OCI-LY1 (cell line): ENCODE results near the gene ENOX2.

Experiments used
- H2AFZ ChIP-seq: fragments of 200-600 bp; sonication (generic), shearing (Covaris generic); 2 replicates; pipeline ENCODE4 v1.6.0; 2014; ENCODE audit warnings: antibody characterized with exemption, mild to moderate bottlenecking, low read length
- H3F3A ChIP-seq: fragments of 200-600 bp; sonication (generic), shearing (Covaris generic); 2 replicates; pipeline ENCODE4 v1.6.0; 2014; ENCODE audit warnings: mild to moderate bottlenecking, antibody characterized with exemption, low read length, moderate library complexity; ENCODE audit not compliant: insufficient read depth
- H3K27ac ChIP-seq: fragments of 200-600 bp; sonication (generic); 2 replicates; pipeline ENCODE4 v1.5.1; 2014; ENCODE audit warnings: low read length, mixed run types, mild to moderate bottlenecking, low read depth; ENCODE audit not compliant: poor library complexity, severe bottlenecking
- H3K27me3 ChIP-seq: fragments of 200-600 bp; sonication (generic); 2 replicates; pipeline ENCODE4 v1.6.0; 2014; ENCODE audit warnings: antibody characterized with exemption, mild to moderate bottlenecking, low read length, moderate library complexity; ENCODE audit not compliant: insufficient read depth
- H3K36me3 ChIP-seq: fragments of 200-600 bp; sonication (generic); 2 replicates; pipeline ENCODE4 v1.6.1; 2014; ENCODE audit warnings: mild to moderate bottlenecking, antibody characterized with exemption, low read length, moderate library complexity, mixed read lengths; ENCODE audit not compliant: insufficient read depth
- H3K4me1 ChIP-seq: fragments of 200-600 bp; sonication (generic); 2 replicates; pipeline ENCODE4 v1.5.1; 2014; ENCODE audit warnings: mild to moderate bottlenecking, low read length, moderate library complexity; ENCODE audit not compliant: insufficient read depth, severe bottlenecking
- H3K4me2 ChIP-seq: fragments of 200-600 bp; sonication (generic), shearing (Covaris generic); 2 replicates; pipeline ENCODE4 v1.6.1; 2014; ENCODE audit warnings: low read length
- H3K4me3 ChIP-seq: fragments of 200-600 bp; sonication (generic); 2 replicates; pipeline ENCODE4 v1.5.1; 2014; ENCODE audit warnings: low read length, low read depth, mild to moderate bottlenecking, mixed read lengths; ENCODE audit not compliant: poor library complexity, severe bottlenecking
- H3K79me2 ChIP-seq: fragments of 200-600 bp; shearing (Covaris generic); 2 replicates; pipeline ENCODE4 v1.6.1; 2016; ENCODE audit warnings: mixed run types, low read length, mixed read lengths; ENCODE audit not compliant: insufficient read depth
- H3K9ac ChIP-seq: fragments of 200-600 bp; sonication (generic), shearing (Covaris generic); 2 replicates; pipeline ENCODE4 v1.6.1; 2014; ENCODE audit warnings: mild to moderate bottlenecking, low read length, mixed read lengths
- H3K9me2 ChIP-seq: fragments of 200-600 bp; sonication (generic), shearing (Covaris generic); 2 replicates; pipeline ENCODE4 v1.6.1; 2014; ENCODE audit warnings: low read depth, mild to moderate bottlenecking, low read length, mixed read lengths
- H3K9me3 ChIP-seq: fragments of 200-600 bp; shearing (Covaris generic); 2 replicates; pipeline ENCODE4 v1.6.1; 2014; ENCODE audit warnings: low read length, mixed read lengths
- H4K20me1 ChIP-seq: fragments of 200-600 bp; sonication (generic), shearing (Covaris generic); 2 replicates; pipeline ENCODE4 v1.6.0; 2016; ENCODE audit warnings: mild to moderate bottlenecking, low read length; ENCODE audit not compliant: insufficient read depth
- EZH2 ChIP-seq: fragments of 200-600 bp; sonication (generic), shearing (Covaris generic); IDR thresholded peaks from 2 replicates; pipeline ENCODE4 v1.8.0; 2017; ENCODE audit warnings: borderline replicate concordance, mixed run types, mild to moderate bottlenecking, antibody characterized with exemption, low read length, moderate library complexity, mixed read lengths
- TF ChIP-seq, protein P1 (sequence below): fragments of 200-600 bp; sonication (generic), shearing (Covaris generic); IDR thresholded peaks from 2 replicates; pipeline ENCODE4 v1.5.1; 2017; ENCODE audit warnings: mild to moderate bottlenecking, antibody characterized with exemption, low read length, moderate library complexity, mixed read lengths

Gene ENOX2

GRCh38 chrX:130896026-130896425 lies 7.0 kb downstream of the ENOX2 start:
- H2AFZ ChIP-seq = no peak overlapping the region
- H3K9me3 ChIP-seq = no peaks in the 10 kb centered on the region
- no peak overlapping the region for H3K4me3 ChIP-seq
- no peak overlapping the region for H3K4me2 ChIP-seq
- no peaks in the 10 kb centered on the region for H3K9me2 ChIP-seq
- H3K27me3 ChIP-seq = no peaks in the 10 kb centered on the region
- TF ChIP-seq EZH2 = no peak
- TF ChIP-seq, protein P1, sequence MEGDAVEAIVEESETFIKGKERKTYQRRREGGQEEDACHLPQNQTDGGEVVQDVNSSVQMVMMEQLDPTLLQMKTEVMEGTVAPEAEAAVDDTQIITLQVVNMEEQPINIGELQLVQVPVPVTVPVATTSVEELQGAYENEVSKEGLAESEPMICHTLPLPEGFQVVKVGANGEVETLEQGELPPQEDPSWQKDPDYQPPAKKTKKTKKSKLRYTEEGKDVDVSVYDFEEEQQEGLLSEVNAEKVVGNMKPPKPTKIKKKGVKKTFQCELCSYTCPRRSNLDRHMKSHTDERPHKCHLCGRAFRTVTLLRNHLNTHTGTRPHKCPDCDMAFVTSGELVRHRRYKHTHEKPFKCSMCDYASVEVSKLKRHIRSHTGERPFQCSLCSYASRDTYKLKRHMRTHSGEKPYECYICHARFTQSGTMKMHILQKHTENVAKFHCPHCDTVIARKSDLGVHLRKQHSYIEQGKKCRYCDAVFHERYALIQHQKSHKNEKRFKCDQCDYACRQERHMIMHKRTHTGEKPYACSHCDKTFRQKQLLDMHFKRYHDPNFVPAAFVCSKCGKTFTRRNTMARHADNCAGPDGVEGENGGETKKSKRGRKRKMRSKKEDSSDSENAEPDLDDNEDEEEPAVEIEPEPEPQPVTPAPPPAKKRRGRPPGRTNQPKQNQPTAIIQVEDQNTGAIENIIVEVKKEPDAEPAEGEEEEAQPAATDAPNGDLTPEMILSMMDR = no peak
- H4K20me1 ChIP-seq = no peaks in the 10 kb centered on the region
- no peaks in the 10 kb centered on the region for H3K79me2 ChIP-seq
- no peaks in the 10 kb centered on the region for H3K36me3 ChIP-seq
- no peaks in the 10 kb centered on the region for H3F3A ChIP-seq
- no peak overlapping the region for H3K9ac ChIP-seq
- H3K27ac ChIP-seq = no peak overlapping the region
- H3K4me1 ChIP-seq = no peaks in the 10 kb centered on the region

GRCh38 chrX:130895299-130895698 lies 7.7 kb downstream of the ENOX2 start:
- H3K79me2 ChIP-seq = no peaks in the 10 kb centered on the region
- H3K4me1 ChIP-seq = no peaks in the 10 kb centered on the region
- H3K9me3 ChIP-seq = no peaks in the 10 kb centered on the region
- no peaks in the 10 kb centered on the region for H4K20me1 ChIP-seq
- H3K9ac ChIP-seq = no peak overlapping the region
- no peaks in the 10 kb centered on the region for H3K27me3 ChIP-seq
- no peaks in the 10 kb centered on the region for H3K9me2 ChIP-seq
- no peaks in the 10 kb centered on the region for H3K36me3 ChIP-seq
- H3F3A ChIP-seq = no peaks in the 10 kb centered on the region
- no peak overlapping the region for H3K4me2 ChIP-seq
- TF ChIP-seq EZH2 = no peak
- TF ChIP-seq, protein P1 = no peak
- no peak overlapping the region for H3K4me3 ChIP-seq
- no peak overlapping the region for H3K27ac ChIP-seq
- no peak overlapping the region for H2AFZ ChIP-seq

DNA sequence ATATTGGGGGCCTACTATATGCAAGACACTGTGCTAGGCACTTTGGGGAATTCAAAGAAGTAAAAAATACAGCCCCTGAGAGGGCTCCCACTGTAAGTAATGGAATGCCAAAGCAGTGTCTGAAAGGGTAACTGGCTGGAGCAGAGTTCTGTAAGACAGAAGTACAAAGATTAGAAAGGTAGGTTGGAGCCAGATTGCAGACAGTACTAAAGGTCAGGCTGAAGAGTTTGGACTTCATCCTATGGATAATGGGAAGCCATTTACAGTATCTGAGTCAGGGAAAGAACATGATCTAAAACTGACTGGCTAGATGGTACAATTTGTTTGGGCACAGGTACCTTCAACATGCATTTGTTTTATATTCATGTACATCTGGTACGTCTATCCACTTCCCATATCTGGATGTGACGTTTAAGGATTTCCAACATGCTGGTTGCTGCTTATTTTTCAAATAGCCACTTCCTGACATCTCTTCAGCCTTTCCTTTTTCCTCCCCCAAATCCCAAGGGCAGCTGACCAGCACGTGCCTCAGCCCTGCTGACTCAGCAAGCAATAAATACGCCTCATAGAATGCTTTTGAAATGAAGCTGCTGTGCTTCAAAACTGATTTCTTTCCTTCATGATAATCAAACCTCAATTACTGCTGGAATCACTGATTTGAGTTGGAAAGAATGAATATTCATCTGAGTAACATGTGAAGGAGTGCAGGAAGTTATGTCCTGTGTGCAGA lies 9.5 kb downstream of the ENOX2 start:
- Histone ChIP-seq H4K20me1 (no peaks in the 10 kb centered on the region), H3K9me2 (no peaks in the 10 kb centered on the region), H3K9me3 (no peaks in the 10 kb centered on the region), H3K36me3 (no peaks in the 10 kb centered on the region), H3K4me3 (no peak overlapping the region), H3K79me2 (no peaks in the 10 kb centered on the region), H2AFZ (no peak overlapping the region), H3F3A (no peaks in the 10 kb centered on the region), H3K4me2 (no peak overlapping the region), H3K27ac (no peak overlapping the region), H3K4me1 (no peaks in the 10 kb centered on the region), H3K9ac (no peak overlapping the region), H3K27me3 (no peaks in the 10 kb centered on the region)
- TF ChIP-seq EZH2 = no peak
- TF ChIP-seq, protein P1 = no peak
